Glutamatergic neuron (in vitro differentiated cells): Measurements from ENCODE around the gene TMEM247. TPM values are rescaled to one million over a fixed set of nuclear protein-coding genes. Genes with fewer than 3 reads are reported as not detected.

Source experiments
- DNase-seq: peaks from one replicate; pipeline ENCODE4 v3.0.0; 2022
- H3K27ac Mint-ChIP-seq: one replicate; pipeline ENCODE4 v1.8.0; 2020; ENCODE audit warnings: mild to moderate bottlenecking, mixed read lengths, inconsistent platforms; ENCODE audit not compliant: unreplicated experiment
- H3K27me3 Mint-ChIP-seq: one replicate; pipeline ENCODE4 v1.8.0; 2020; ENCODE audit warnings: mild to moderate bottlenecking, moderate library complexity, mixed read lengths, inconsistent platforms; ENCODE audit not compliant: unreplicated experiment
- H3K36me3 Mint-ChIP-seq: one replicate; pipeline ENCODE4 v1.8.0; 2020; ENCODE audit warnings: mild to moderate bottlenecking, mixed read lengths, inconsistent platforms; ENCODE audit not compliant: unreplicated experiment
- H3K4me1 Mint-ChIP-seq: one replicate; pipeline ENCODE4 v1.8.0; 2020; ENCODE audit warnings: mild to moderate bottlenecking, low read depth, mixed read lengths, inconsistent platforms; ENCODE audit not compliant: unreplicated experiment
- H3K4me3 Mint-ChIP-seq: one replicate; pipeline ENCODE4 v1.8.0; 2020; ENCODE audit warnings: mild to moderate bottlenecking, mixed read lengths, inconsistent platforms; ENCODE audit not compliant: unreplicated experiment
- H3K9me3 Mint-ChIP-seq: one replicate; pipeline ENCODE4 v1.8.0; 2020; ENCODE audit warnings: mild to moderate bottlenecking, moderate library complexity, mixed read lengths, inconsistent platforms; ENCODE audit not compliant: unreplicated experiment
- CTCF ChIP-seq: fragments of 200-600 bp; sonication (generic); IDR thresholded peaks from one replicate; pipeline ENCODE4 v1.5.0; 2021; ENCODE audit not compliant: partially characterized antibody, unreplicated experiment
- long read RNA-seq: library from polyadenylated mRNA; unstranded; transcript quantifications from one replicate; pipeline ENCODE4 v2.0.0, GENCODE V29; 2020; ENCODE audit not compliant: unreplicated experiment
- total RNA-seq: library from RNA; stranded (reverse); fragmentation: NEBNext Ultra II Directional; extraction: Animal tissue kit (Norgen Biotek cat#: 25700); gene quantifications from one replicate; pipeline ENCODE4 v1.2.1, GENCODE V29; 2021; ENCODE audit not compliant: unreplicated experiment

TMEM247 gene
- not detected for total RNA-seq
- long read RNA-seq: 0 reads

GRCh38 chr2:46479265-46479664 lies at the start of gene TMEM247:
TMEM247 (plus strand) TSS chr2:46479565.
- Mint-ChIP-seq H3K27ac (no peak within 1 kb of the TSS), H3K9me3 (peaks cover 4% of the 10 kb centered on the region), H3K36me3 (peaks cover 12% of the 10 kb centered on the region), H3K4me1 (no peaks in the 10 kb centered on the region), H3K4me3 (no peak within 1 kb of the TSS), H3K27me3 (no peaks in the 10 kb centered on the region)
- TF ChIP-seq CTCF: no peak
- DNase-seq: no peak

GRCh38 chr2:46430413-46430812 lies 49.0 kb upstream of the TMEM247 start:
- Mint-ChIP-seq H3K9me3 (no peaks in the 10 kb centered on the region), H3K27me3 (no peaks in the 10 kb centered on the region), H3K27ac (no peak overlapping the region)

GRCh38 chr2:46430992-46431391 lies 48.4 kb upstream of the TMEM247 start:
- H3K4me3 Mint-ChIP-seq: no peak overlapping the region

More at GRCh38 chr2:46430413-46430812, 49.0 kb upstream of the TMEM247 start:
- no peak for DNase-seq
- Mint-ChIP-seq H3K4me1 (no peaks in the 10 kb centered on the region), H3K4me3 (no peak overlapping the region), H3K36me3 (peaks cover 5% of the 10 kb centered on the region)
- TF ChIP-seq CTCF: no peak

GRCh38 chr2:46431481-46432235 lies 47.7 kb upstream of the TMEM247 start:
- DNase-seq: no peak
- H3K36me3 Mint-ChIP-seq: peaks cover 5% of the 10 kb centered on the region
- TF ChIP-seq CTCF: no peak
- H3K4me1 Mint-ChIP-seq: no peaks in the 10 kb centered on the region
- no peaks in the 10 kb centered on the region for H3K27me3 Mint-ChIP-seq
- no peak overlapping the region for H3K27ac Mint-ChIP-seq
- H3K9me3 Mint-ChIP-seq: no peaks in the 10 kb centered on the region
- no peak overlapping the region for H3K4me3 Mint-ChIP-seq

More at GRCh38 chr2:46430992-46431391, 48.4 kb upstream of the TMEM247 start:
- Mint-ChIP-seq H3K4me1 (no peaks in the 10 kb centered on the region), H3K27ac (no peak overlapping the region), H3K36me3 (peaks cover 5% of the 10 kb centered on the region), H3K9me3 (no peaks in the 10 kb centered on the region), H3K27me3 (no peaks in the 10 kb centered on the region)
- TF ChIP-seq CTCF: no peak
- DNase-seq: no peak

- Mint-ChIP-seq H3K27ac (no peak overlapping the region), H3K9me3 (no peaks in the 10 kb centered on the region), H3K4me3 (no peak overlapping the region), H3K27me3 (no peaks in the 10 kb centered on the region), H3K4me1 (no peaks in the 10 kb centered on the region), H3K36me3 (peaks cover 5% of the 10 kb centered on the region)
- no peak for TF ChIP-seq CTCF
- no peak for DNase-seq
Measured at GRCh38 chr2:46434851-46435273, 44.5 kb upstream of the TMEM247 start.
